GM12878 (cell line): ENCODE measurements around the gene PALLD. TPM values are rescaled to one million over a fixed set of nuclear protein-coding genes. Genes with fewer than 3 reads are reported as not detected.

Experiments
- ATAC-seq: fragments of 200-7000 bp; cut with Tn5 transposase; 3 replicates; pipeline ENCODE4 v1.9.1; 2020; ENCODE audit warnings: mild to moderate bottlenecking, moderate library complexity
- BruUV-seq: library from RNA; stranded (reverse); fragments of 400-500 nt; replicated peaks from 2 replicates; lab custom pipeline; 2021; lab: Mats Ljungman, UMichigan
- CTCF ChIA-PET: fragments of 300-600 bp; sonication (Branson Sonifier 250); formaldehyde crosslinking; extraction: SDS; loops from one replicate; lab custom pipeline; 2021; ENCODE audit warnings: inconsistent platforms; lab: Yijun Ruan, JAX
- POLR2A ChIA-PET: fragments of 350-600 bp; formaldehyde crosslinking; extraction: SDS; loops from one replicate; lab custom pipeline; 2021; ENCODE audit warnings: inconsistent platforms; lab: Charles Lee
- RAD21 ChIA-PET: fragments of 300-600 bp; sonication (Branson Sonifier 250); formaldehyde crosslinking; loops from one replicate; lab custom pipeline; 2023; ENCODE audit warnings: antibody characterized with exemption; ENCODE audit not compliant: unreplicated experiment; lab: Charles Lee
- SMC1A ChIA-PET: fragments of 300-600 bp; sonication (Branson Sonifier 250); formaldehyde crosslinking; loops from one replicate; lab custom pipeline; 2023; ENCODE audit not compliant: unreplicated experiment, uncharacterized antibody; lab: Charles Lee
- DNase-seq: peaks from one replicate; pipeline ENCODE4 v3.0.0-alpha.2; 2011; ENCODE audit warnings: low read depth, low spot score
- FAIRE-seq: peaks from 3 replicates; lab custom pipeline; 2011; peaks lifted over from hg19 to GRCh38; lab: Jason Lieb, UNC
- H2AFZ ChIP-seq: 2 replicates; pipeline ENCODE4 v1.6.0; 2011; ENCODE audit warnings: low read depth, low read length, control low read depth; ENCODE audit not compliant: control insufficient read depth
- H3K27ac ChIP-seq: 2 replicates; pipeline ENCODE4 v1.5.1; 2011; ENCODE audit warnings: control low read depth; ENCODE audit not compliant: control insufficient read depth, insufficient read depth
- H3K27me3 ChIP-seq, 2 experiments: replicated peaks in 1 of 2; 2 replicates each; pipeline versions ENCODE4 v1.6.0 to v1.6.1; 2011; ENCODE audit warnings: low read length in 1 of 2; ENCODE audit not compliant: control insufficient read depth in 2 of 2, insufficient read depth in 2 of 2
- H3K36me3 ChIP-seq, 2 experiments: 2 replicates each; pipeline ENCODE4 v1.5.1; 2011; ENCODE audit warnings: low read length in 1 of 2; ENCODE audit not compliant: control insufficient read depth in 2 of 2, insufficient read depth in 2 of 2
- H3K4me1 ChIP-seq: 2 replicates; pipeline ENCODE4 v1.6.1; 2011; ENCODE audit warnings: mild to moderate bottlenecking, low read length, moderate library complexity, mixed read lengths; ENCODE audit not compliant: control insufficient read depth, insufficient read depth
- H3K4me2 ChIP-seq: 2 replicates; pipeline ENCODE4 v1.6.0; 2011; ENCODE audit warnings: control low read depth; ENCODE audit not compliant: control insufficient read depth, insufficient read depth
- H3K4me3 ChIP-seq: fragments of 200-600 bp; sonication (generic); 2 replicates; pipeline ENCODE4 v1.5.1; 2016
- H3K79me2 ChIP-seq: 2 replicates; pipeline ENCODE4 v1.6.0; 2011; ENCODE audit warnings: low read length; ENCODE audit not compliant: control insufficient read depth, insufficient read depth
- H3K9ac ChIP-seq: 2 replicates; pipeline ENCODE4 v1.8.0; 2011; ENCODE audit warnings: low read length, control low read depth, mixed read lengths; ENCODE audit not compliant: control insufficient read depth, insufficient read depth
- H3K9me3 ChIP-seq: replicated peaks from 3 replicates; pipeline ENCODE4 v1.5.1; 2011; ENCODE audit warnings: mild to moderate bottlenecking, low read length; ENCODE audit not compliant: control insufficient read depth, insufficient read depth
- H4K20me1 ChIP-seq: 2 replicates; pipeline ENCODE4 v1.6.0; 2011; ENCODE audit not compliant: control insufficient read depth, insufficient read depth
- CEBPB ChIP-seq, 2 experiments: fragments of 150-350 bp in 1 of 2; IDR thresholded peaks; 2 replicates each; pipeline ENCODE4 v1.6.1; 2012 to 2014; ENCODE audit warnings: low read depth in 2 of 2, low read length in 2 of 2, borderline replicate concordance in 1 of 2, inconsistent platforms in 1 of 2
- CREM ChIP-seq: IDR thresholded peaks from 2 replicates; pipeline ENCODE4 v1.6.1; 2014; ENCODE audit warnings: antibody characterized with exemption, low read depth
- EGR1 ChIP-seq, 2 experiments: IDR thresholded peaks; 1 replicate in 1 of 2; 2 replicates in 1 of 2; pipeline ENCODE4 v1.6.1; 2011 to 2012; ENCODE audit warnings: low read depth in 2 of 2, low read length in 2 of 2, borderline replicate concordance in 1 of 2, mild to moderate bottlenecking in 1 of 2, moderate library complexity in 1 of 2
- GATAD2B ChIP-seq: fragments of 450-650 bp; conservative IDR thresholded peaks from 2 replicates; pipeline ENCODE4 v1.6.1; 2017; ENCODE audit warnings: low read depth, mild to moderate bottlenecking, moderate library complexity
- HDAC6 ChIP-seq: fragments of 200-600 bp; sonication (generic); IDR thresholded peaks from one replicate; pipeline ENCODE4 v1.8.0; 2017; ENCODE audit warnings: antibody characterized with exemption; ENCODE audit not compliant: unreplicated experiment
- HDGF ChIP-seq: fragments of 450-650 bp; IDR thresholded peaks from 2 replicates; pipeline ENCODE4 v1.6.1; 2016; ENCODE audit warnings: antibody characterized with exemption
- LARP7 ChIP-seq: fragments of 450-650 bp; IDR thresholded peaks from 2 replicates; pipeline ENCODE4 v1.6.1; 2017; ENCODE audit warnings: mild to moderate bottlenecking
- MEF2B ChIP-seq: fragments of 450-650 bp; IDR thresholded peaks from 2 replicates; pipeline ENCODE4 v1.6.1; 2018; ENCODE audit warnings: mild to moderate bottlenecking, moderate library complexity; ENCODE audit not compliant: partially characterized antibody, poor library complexity, severe bottlenecking
- MXI1 ChIP-seq: fragments of 150-350 bp; IDR thresholded peaks from 2 replicates; pipeline ENCODE4 v1.6.1; 2011; ENCODE audit warnings: low read depth, mild to moderate bottlenecking, inconsistent platforms, low read length, improper control_type of control experiment
- POLR2AphosphoS5 ChIP-seq: IDR thresholded peaks from 2 replicates; pipeline ENCODE4 v1.6.1; 2011; ENCODE audit warnings: mild to moderate bottlenecking, low read length, inconsistent platforms
- RAD51 ChIP-seq: fragments of 450-650 bp; IDR thresholded peaks from 2 replicates; pipeline ENCODE4 v1.6.1; 2016; ENCODE audit warnings: moderate library complexity, mild to moderate bottlenecking, inconsistent platforms
- RB1 ChIP-seq: fragments of 450-650 bp; formaldehyde crosslinking; IDR thresholded peaks from 2 replicates; pipeline ENCODE4 v1.6.1; 2017; ENCODE audit warnings: mild to moderate bottlenecking, borderline replicate concordance
- RELA ChIP-seq: fragments of 450-650 bp; IDR thresholded peaks from 2 replicates; pipeline ENCODE4 v1.8.0; 2014; ENCODE audit warnings: borderline replicate concordance; ENCODE audit not compliant: partially characterized antibody
- SMARCA5 ChIP-seq: fragments of 450-650 bp; IDR thresholded peaks from 2 replicates; pipeline ENCODE4 v1.6.1; 2017; ENCODE audit warnings: mild to moderate bottlenecking
- SMC3 ChIP-seq: IDR thresholded peaks from 2 replicates; pipeline ENCODE4 v1.6.1; 2011; ENCODE audit warnings: low read length, improper control_type of control experiment, borderline replicate concordance
- SUPT20H ChIP-seq: IDR thresholded peaks from 2 replicates; pipeline ENCODE4 v1.6.1; 2011; ENCODE audit warnings: low read depth, mild to moderate bottlenecking, low read length, moderate library complexity, borderline replicate concordance; ENCODE audit not compliant: control insufficient read depth
- WRNIP1 ChIP-seq: IDR thresholded peaks from 2 replicates; pipeline ENCODE4 v1.6.1; 2011; ENCODE audit warnings: low read depth, low read length, improper control_type of control experiment, borderline replicate concordance
- ZBED1 ChIP-seq: IDR thresholded peaks from 2 replicates; pipeline ENCODE4 v1.6.1; 2016; ENCODE audit warnings: borderline replicate concordance
- ZZZ3 ChIP-seq: IDR thresholded peaks from 2 replicates; pipeline ENCODE4 v1.6.1; 2011; ENCODE audit warnings: low read depth; ENCODE audit not compliant: control insufficient read depth, insufficient read length
- WGBS: methylation state at CpG from one replicate; pipeline ENCODE4 v1.1.6; 2016; ENCODE audit warnings: low lambda C conversion rate; ENCODE audit not compliant: insufficient replicate concordance, insufficient coverage; ENCODE audit errors: missing lambda C conversion rate; 5-methylcytosine and 5-hydroxymethylcytosine counted together
- in situ Hi-C: fragments of 300-500 bp; cut with MboI; formaldehyde crosslinking; loops from 9 replicates; pipeline ENCODE4 v1.14.3; 2018; ENCODE audit warnings: mixed read lengths
- intact Hi-C: fragments of 100-400 bp; cut with micrococcal nuclease; formaldehyde crosslinking; loops from one replicate; pipeline ENCODE4 v1.14.2; 2022; ENCODE audit not compliant: unreplicated experiment
- polyA plus RNA-seq, 11 experiments: library from polyadenylated mRNA; depleted of rRNA in 4 of 11; unstranded in 6 of 11; stranded (reverse) in 5 of 11; fragments of >200 nt; fragmentation: Nextera tagmentation in 4 of 11; fragmentation: Illumina TruSeq in 1 of 11; extraction: Ambion mirVana in 4 of 11; extraction: Trizol in 1 of 11; gene quantifications; 1 replicate in 1 of 11; 2 replicates in 10 of 11; pipeline versions ENCODE4 v1.2.1 to v1.2.3, GENCODE V29; 2011 to 2016; ENCODE audit warnings: inconsistent platforms in 2 of 11, missing spikeins in 2 of 11, low read depth in 1 of 11
- total RNA-seq, 4 experiments: library from RNA; depleted of rRNA in 3 of 4; stranded (reverse); fragments of >200 nt in 3 of 4; fragmentation: Illumina TruSeq in 1 of 4; extraction: Trizol in 1 of 4; gene quantifications; 2 replicates each; pipeline versions ENCODE4 v1.2.1 to v1.2.3, GENCODE V29; 2013 to 2021
- TF ChIP-seq, protein P1 (sequence below): fragments of 450-650 bp; formaldehyde crosslinking; IDR thresholded peaks from 2 replicates; pipeline ENCODE4 v1.4.0; 2020; ENCODE audit warnings: mild to moderate bottlenecking, moderate library complexity

PALLD gene
- total and polyA plus RNA-seq, 10 of the 15 experiments (the other 5 are each of a cell fraction or from before 2014, with no cell fraction given) = 1.0 to 7.7 (median 1.7) TPM

DNA sequence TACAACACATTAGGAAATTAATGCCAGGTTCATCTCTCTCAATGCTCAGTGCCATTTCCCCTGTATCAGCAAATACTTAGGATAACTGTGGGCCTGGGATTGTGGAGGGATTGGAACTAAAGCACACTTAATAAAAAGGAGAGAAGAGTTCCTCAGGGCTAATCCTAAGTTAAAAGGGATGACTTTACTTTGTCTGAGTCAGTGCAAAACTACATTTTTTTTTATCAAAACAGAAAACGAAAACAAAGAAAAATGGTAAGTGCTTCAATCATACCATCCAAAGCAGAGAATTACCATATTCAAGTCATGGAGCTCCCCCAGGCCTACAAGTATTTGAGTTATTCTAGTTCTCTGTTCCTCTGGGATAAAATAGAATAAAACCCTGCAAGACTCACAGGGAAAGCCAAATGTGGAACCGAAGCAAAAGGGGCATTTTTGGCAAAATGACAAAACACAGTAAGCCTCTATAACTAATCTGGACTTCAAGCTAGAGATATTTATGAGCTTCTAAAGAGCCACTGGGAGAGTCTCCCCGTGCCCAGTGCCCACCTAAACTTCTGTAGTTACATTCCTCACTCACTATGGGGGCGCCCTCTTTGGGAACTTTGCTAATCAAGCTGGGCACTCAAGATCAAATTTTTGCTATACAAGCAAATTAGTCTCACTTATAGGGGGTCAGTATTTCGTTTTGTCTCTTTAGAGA is 53.4 kb downstream of the PALLD start:
- WGBS = 25% methylated on average over 5 of the region's 5 CpGs
- Histone ChIP-seq H2AFZ (no peak overlapping the region), H3K79me2 (no peaks in the 10 kb centered on the region), H3K9me3 (no peaks in the 10 kb centered on the region), H3K4me3 (no peak overlapping the region), H3K27ac (no peak overlapping the region), H4K20me1 (no peaks in the 10 kb centered on the region), H3K4me2 (no peak overlapping the region), H3K27me3 (no peaks in the 10 kb centered on the region), H3K4me1 (no peaks in the 10 kb centered on the region), H3K36me3 (no peaks in the 10 kb centered on the region), H3K9ac (no peak overlapping the region)
- ChIA-PET POLR2A (no interaction called here), RAD21 (no interaction called here), CTCF (interaction anchor here (1.5 kb wide), 1 partner anchor 367 kb away, joined by 5 read pairs; no protein-coding TSS in a partner anchor), SMC1A (interaction anchor here (0.8 to 0.9 kb wide), 2 partner anchors 48 to 160 kb away, joined by 3 read pairs; no protein-coding TSS in a partner anchor)
- BruUV-seq = no TSS peak
- TF ChIP-seq RELA (no peak), RAD51 (no peak), CEBPB (IDR thresholded peaks at IDR 0.05; ENCODE audit: borderline replicate concordance in 1 of 2, low read depth in 2 of 2, low read length in 2 of 2) (no peak), HDAC6 (no peak), LARP7 (no peak), GATAD2B (no peak), SMC3 (no peak), WRNIP1 (no peak), SMARCA5 (no peak), ZBED1 (no peak), HDGF (no peak), MXI1 (no peak), CREM (no peak), ZZZ3 (no peak), RB1 (no peak), POLR2AphosphoS5 (no peak), EGR1 (IDR thresholded peaks at IDR 0.05; ENCODE audit: borderline replicate concordance in 1 of 2, low read depth in 2 of 2, low read length in 2 of 2) (no peak), MEF2B (no peak), SUPT20H (no peak)
- TF ChIP-seq, protein P1, sequence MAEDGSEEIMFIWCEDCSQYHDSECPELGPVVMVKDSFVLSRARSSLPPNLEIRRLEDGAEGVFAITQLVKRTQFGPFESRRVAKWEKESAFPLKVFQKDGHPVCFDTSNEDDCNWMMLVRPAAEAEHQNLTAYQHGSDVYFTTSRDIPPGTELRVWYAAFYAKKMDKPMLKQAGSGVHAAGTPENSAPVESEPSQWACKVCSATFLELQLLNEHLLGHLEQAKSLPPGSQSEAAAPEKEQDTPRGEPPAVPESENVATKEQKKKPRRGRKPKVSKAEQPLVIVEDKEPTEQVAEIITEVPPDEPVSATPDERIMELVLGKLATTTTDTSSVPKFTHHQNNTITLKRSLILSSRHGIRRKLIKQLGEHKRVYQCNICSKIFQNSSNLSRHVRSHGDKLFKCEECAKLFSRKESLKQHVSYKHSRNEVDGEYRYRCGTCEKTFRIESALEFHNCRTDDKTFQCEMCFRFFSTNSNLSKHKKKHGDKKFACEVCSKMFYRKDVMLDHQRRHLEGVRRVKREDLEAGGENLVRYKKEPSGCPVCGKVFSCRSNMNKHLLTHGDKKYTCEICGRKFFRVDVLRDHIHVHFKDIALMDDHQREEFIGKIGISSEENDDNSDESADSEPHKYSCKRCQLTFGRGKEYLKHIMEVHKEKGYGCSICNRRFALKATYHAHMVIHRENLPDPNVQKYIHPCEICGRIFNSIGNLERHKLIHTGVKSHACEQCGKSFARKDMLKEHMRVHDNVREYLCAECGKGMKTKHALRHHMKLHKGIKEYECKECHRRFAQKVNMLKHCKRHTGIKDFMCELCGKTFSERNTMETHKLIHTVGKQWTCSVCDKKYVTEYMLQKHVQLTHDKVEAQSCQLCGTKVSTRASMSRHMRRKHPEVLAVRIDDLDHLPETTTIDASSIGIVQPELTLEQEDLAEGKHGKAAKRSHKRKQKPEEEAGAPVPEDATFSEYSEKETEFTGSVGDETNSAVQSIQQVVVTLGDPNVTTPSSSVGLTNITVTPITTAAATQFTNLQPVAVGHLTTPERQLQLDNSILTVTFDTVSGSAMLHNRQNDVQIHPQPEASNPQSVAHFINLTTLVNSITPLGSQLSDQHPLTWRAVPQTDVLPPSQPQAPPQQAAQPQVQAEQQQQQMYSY (CRISPR knock-in tag) = no peak
- no peak for ATAC-seq
- FAIRE-seq = no peak
- intact Hi-C loops (loop anchor here (10.0 kb wide), 1 partner anchor 365 kb away; no protein-coding TSS in a partner anchor), in situ Hi-C loops (no loop called here)
- DNase-seq = no peak
